Cardiac muscle cell (in vitro differentiated cells and primary cell): ENCODE measurements around the gene PIH1D1. TPM values are rescaled to one million over a fixed set of nuclear protein-coding genes. Genes with fewer than 3 reads are reported as not detected.

ENCODE experiments used
- DNase-seq, 2 donors: peaks; one replicate each; pipeline versions ENCODE4 v3.0.0 to v3.0.0-alpha.2; 2010 to 2017; ENCODE audit warnings: low read depth in 1 of 2, low spot score in 1 of 2
- H3K27ac ChIP-seq: fragments of 200-600 bp; sonication (generic); 2 replicates; pipeline ENCODE4 v1.5.1; 2016
- H3K27me3 ChIP-seq: fragments of 200-600 bp; sonication (generic); 2 replicates; pipeline ENCODE4 v1.6.0; 2016; ENCODE audit warnings: control low read depth
- H3K36me3 ChIP-seq: fragments of 200-600 bp; sonication (generic); 2 replicates; pipeline ENCODE4 v1.5.1; 2016; ENCODE audit warnings: control low read depth
- H3K4me1 ChIP-seq: fragments of 200-600 bp; sonication (generic); 2 replicates; pipeline ENCODE4 v1.8.1; 2017; ENCODE audit warnings: low read depth, mild to moderate bottlenecking, mixed run types
- H3K4me3 ChIP-seq: fragments of 200-600 bp; sonication (generic); 2 replicates; pipeline ENCODE4 v1.5.1; 2016; ENCODE audit warnings: mild to moderate bottlenecking
- H3K9me3 ChIP-seq: fragments of 200-600 bp; sonication (generic); 2 replicates; pipeline ENCODE4 v1.5.1; 2017; ENCODE audit warnings: low read depth, mild to moderate bottlenecking, control low read depth
- polyA plus RNA-seq: library from polyadenylated mRNA; unstranded; fragments of >200 nt; fragmentation: Nextera tagmentation; extraction: Ambion mirVana; gene quantifications from 2 replicates; pipeline ENCODE4 v1.2.1, GENCODE V29; 2016
- total RNA-seq: library from RNA; depleted of rRNA; stranded (reverse); fragments of >200 nt; gene quantifications from 2 replicates; pipeline ENCODE4 v1.2.3, GENCODE V29; 2016
- TF ChIP-seq, protein P1 (sequence below): IDR thresholded peaks from 2 replicates; pipeline ENCODE4 v1.5.1; 2012; ENCODE audit warnings: low read depth, mild to moderate bottlenecking, low read length

The PIH1D1 gene
- total and polyA plus RNA-seq, 2 experiments from 2014 or later = 145 to 156 TPM

DNA sequence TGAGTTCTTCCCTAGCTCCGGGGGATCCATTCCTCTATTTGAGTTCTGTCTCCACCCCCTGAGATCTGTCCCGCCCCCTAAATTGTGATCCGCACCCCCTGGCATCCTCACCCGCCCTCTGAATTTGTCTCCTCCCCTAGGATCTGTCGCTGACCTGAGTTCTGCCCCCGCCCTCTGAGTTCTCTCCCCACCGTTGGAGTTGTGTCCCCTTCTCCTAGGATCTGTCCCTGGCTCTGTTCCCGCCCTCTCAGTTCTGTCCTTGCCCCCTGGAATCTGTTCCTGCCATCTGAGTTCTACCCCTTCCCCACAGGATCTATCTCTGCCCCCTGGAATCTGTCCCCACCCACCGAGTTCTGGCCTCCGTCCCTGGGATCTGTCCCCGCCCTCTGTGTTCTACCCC is 9.3 kb downstream of the PIH1D1 start:
- peak overlapping the region; percentile 44 for H3K4me3 ChIP-seq
- H3K4me1 ChIP-seq = no peaks in the 10 kb centered on the region
- H3K36me3 ChIP-seq = no peaks in the 10 kb centered on the region
- no peak for DNase-seq
- H3K27me3 ChIP-seq = peaks cover 52% of the 10 kb centered on the region
- TF ChIP-seq, protein P1, sequence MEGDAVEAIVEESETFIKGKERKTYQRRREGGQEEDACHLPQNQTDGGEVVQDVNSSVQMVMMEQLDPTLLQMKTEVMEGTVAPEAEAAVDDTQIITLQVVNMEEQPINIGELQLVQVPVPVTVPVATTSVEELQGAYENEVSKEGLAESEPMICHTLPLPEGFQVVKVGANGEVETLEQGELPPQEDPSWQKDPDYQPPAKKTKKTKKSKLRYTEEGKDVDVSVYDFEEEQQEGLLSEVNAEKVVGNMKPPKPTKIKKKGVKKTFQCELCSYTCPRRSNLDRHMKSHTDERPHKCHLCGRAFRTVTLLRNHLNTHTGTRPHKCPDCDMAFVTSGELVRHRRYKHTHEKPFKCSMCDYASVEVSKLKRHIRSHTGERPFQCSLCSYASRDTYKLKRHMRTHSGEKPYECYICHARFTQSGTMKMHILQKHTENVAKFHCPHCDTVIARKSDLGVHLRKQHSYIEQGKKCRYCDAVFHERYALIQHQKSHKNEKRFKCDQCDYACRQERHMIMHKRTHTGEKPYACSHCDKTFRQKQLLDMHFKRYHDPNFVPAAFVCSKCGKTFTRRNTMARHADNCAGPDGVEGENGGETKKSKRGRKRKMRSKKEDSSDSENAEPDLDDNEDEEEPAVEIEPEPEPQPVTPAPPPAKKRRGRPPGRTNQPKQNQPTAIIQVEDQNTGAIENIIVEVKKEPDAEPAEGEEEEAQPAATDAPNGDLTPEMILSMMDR = no peak
- H3K9me3 ChIP-seq = no peaks in the 10 kb centered on the region
- H3K27ac ChIP-seq = peak overlapping the region; percentile 40

DNA sequence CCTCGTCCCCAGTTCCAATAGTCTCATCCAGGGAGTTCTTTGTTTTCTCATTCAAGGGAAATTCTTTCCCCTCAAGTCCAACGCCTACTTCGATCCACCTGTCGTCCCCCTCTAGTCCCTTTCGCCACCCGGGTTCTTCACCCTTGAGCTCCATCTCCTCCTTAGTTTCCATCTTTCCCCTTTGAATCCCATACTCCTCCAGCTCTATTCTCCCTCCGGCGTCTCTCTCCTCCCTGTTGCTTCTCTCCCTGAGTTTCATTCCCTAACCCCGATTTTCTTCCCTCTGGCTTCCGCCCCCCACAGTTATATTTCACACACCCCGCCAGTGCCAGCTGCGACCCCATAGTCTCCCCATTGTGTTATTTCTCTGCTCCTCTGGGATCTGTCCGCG is 9.7 kb downstream of the PIH1D1 start:
- Histone ChIP-seq H3K27ac (no peak overlapping the region), H3K4me1 (no peaks in the 10 kb centered on the region), H3K27me3 (peaks cover 56% of the 10 kb centered on the region), H3K9me3 (no peaks in the 10 kb centered on the region), H3K36me3 (no peaks in the 10 kb centered on the region), H3K4me3 (peak overlapping the region; percentile 44)
- TF ChIP-seq, protein P1 = no peak
- DNase-seq = no peak

DNA sequence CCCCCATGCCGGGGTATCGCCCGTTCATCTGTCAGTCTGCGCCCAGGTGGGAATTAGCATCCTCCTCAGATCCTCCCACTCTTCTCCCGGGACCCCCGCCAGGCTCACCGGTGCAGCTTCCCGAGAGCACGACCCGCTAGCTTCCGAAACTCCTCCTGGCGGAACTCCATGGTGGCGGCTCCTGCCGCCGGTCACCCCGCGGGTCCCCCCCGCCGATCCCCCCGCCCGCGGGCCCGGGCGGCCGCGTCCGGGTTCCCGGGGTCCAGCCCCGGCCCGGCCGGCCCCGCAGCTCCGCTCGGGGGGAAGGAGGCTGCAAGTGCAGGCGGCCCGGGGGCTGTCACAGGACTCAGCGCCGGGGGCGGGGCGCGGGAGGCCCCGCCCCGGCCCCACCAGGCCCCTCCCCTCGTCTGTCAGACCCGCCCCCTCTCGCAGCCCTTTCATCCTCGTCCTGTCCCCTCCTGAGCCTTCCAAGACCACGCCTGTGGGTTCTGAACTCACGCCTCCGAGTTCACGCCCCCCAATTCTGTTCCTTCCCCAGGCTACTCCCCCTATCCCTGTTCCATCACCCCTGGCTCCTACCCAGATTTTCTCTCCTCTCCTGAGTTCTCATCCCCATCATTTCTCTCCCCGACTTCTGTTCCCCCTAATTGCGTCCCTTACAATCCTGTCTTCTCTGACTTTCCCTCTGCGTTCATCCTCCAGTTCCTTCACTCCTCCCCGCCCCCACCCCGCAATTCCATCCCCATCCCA is 10.2 kb downstream of the PIH1D1 start, which contains the start of gene SLC17A7:
Gene SLC17A7 (minus strand): TSS at position 318 of the 750 bp plus-strand sequence. CDS start 148 bp downstream, at position 170.
- peak within 1 kb of the TSS; percentile 44 for H3K4me3 ChIP-seq
- H3K27ac ChIP-seq = peak within 1 kb of the TSS; percentile 40
- no peaks in the 10 kb centered on the region for H3K9me3 ChIP-seq
- peak in 1 of 2 donors; percentile 68 for DNase-seq
- no peaks in the 10 kb centered on the region for H3K4me1 ChIP-seq
- H3K36me3 ChIP-seq = no peaks in the 10 kb centered on the region
- TF ChIP-seq, protein P1 = no peak
- peaks cover 62% of the 10 kb centered on the region for H3K27me3 ChIP-seq

DNA sequence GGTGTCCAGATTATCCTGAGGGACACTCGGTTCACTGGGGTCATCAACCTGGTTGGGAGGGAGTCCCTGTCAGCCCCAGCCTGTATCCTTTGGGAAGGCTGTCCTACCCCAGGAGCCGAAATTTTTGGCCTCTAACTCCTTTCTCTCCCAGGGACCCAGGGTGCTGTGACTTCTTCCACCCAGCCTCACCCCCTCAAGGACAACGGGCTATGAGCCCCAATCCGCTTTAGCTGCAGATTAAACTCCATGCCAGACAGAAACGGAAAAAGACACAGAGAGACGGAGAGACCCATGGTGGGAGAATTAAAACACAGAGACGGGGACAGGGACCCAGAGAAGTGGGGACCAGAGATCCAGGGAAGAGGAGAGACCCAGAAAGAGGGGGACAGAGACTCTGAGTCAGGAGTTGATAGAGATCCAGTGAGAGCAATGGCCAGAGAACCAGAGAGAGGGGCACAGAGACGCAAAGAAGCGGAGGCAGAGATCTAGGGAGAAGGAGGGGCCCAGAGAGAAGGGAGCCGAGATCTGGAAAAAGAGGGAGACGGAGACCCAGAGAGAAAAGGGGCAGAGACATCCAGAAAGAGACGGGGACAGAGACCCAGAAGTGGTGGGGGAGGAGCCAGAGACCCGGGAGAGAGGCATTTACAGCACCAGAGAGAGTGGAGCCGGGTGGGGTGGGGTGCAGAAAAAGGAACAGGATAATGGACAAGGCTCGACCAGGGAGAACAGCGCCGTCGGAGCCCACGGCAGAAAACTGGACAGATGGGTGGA is 11.0 kb downstream of the PIH1D1 start:
- DNase-seq = no peak
- Histone ChIP-seq H3K4me3 (peak overlapping the region; percentile 44), H3K27ac (no peak overlapping the region), H3K36me3 (no peaks in the 10 kb centered on the region), H3K27me3 (peaks cover 69% of the 10 kb centered on the region), H3K9me3 (no peaks in the 10 kb centered on the region), H3K4me1 (no peaks in the 10 kb centered on the region)
- TF ChIP-seq, protein P1 = no peak

DNA sequence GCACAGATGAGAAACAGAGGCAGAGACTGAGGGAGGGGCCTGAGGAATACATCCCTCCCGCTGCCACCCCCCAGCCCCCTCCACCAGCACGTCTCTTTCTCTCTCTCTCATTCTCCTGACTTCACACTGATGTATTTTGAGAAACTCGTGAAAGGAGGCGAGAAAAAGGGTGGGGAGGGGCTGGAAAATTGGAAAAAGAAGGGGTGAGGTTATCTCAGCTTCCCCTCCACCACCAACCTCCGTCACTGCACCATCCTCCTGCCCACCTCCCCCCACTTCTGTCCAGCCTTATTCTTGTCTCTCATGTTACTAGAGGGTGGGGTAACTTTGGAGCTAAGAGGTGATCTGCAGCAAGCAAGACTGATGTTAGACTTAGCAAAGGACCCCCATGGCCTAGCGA is 11.8 kb downstream of the PIH1D1 start:
- peaks cover 70% of the 10 kb centered on the region for H3K27me3 ChIP-seq
- H3K4me3 ChIP-seq = no peak overlapping the region
- TF ChIP-seq, protein P1 = no peak
- H3K36me3 ChIP-seq = no peaks in the 10 kb centered on the region
- no peak for DNase-seq
- H3K4me1 ChIP-seq = no peaks in the 10 kb centered on the region
- H3K27ac ChIP-seq = no peak overlapping the region
- no peaks in the 10 kb centered on the region for H3K9me3 ChIP-seq
